C1 segment of cervical spinal cord (tissue), 14 donors: ENCODE results near the gene NFYC.

ENCODE experiments used
- DNase-seq, 14 donors: peaks; one replicate each; lab custom pipeline; 2025; lab: John Stamatoyannopoulos, UW

Gene NFYC

DNA sequence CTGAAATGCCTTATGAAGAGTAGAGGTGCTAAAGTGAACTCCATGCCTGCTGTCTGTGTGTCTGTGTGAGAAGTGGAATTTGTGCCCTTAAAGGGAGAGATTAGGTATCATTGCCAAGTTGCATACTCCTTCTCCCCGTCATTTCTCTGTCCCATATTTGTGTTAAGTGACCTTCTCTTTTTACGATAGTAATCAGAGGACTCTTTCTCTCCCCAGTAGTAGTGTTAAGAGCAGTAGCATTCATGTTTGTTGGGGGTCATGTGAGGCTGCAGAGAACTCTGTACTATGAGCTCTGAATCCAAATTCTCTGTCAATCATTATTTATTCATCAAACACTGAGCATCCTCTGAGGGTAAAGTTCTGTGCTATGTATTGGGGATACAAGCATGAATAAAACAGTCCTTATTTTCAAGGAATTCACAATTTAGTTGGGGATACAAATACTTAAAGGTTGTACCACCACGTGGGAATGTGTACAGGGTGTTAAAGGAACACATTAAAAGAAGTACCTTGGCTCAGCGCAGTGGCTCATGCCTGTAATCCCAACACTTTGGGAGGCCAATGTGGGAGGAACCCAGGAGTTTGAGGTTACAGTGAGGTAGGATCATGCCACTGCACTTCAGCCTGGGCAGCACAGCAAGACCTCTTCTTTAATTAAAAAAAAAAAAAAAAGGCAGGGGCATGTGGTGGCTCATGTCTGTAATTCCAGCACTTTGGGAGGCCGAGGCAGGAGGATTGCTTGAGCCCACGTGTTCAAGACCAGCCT, 67.3 kb downstream of the NFYC start:
- no peak for DNase-seq

DNA sequence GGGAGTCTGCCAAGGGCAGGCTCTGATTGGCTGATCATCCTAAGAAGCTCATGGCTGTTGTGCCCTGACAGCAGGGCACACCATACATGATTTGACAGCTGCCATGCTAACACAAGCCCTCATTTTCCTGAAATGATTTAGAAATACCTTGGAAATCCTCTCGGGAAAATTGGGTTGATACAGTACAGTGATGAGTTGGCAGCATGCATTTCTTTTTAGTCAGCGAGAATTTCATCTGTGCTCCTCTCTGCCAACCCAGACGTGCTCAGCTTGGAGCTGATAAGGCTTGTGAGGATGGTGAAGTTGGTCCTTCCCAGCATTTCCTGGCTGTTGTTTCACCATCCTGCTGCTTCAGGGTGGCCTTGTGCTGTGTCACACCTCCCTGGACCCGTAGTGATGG, 69.5 kb downstream of the NFYC start:
- no peak for DNase-seq

DNA sequence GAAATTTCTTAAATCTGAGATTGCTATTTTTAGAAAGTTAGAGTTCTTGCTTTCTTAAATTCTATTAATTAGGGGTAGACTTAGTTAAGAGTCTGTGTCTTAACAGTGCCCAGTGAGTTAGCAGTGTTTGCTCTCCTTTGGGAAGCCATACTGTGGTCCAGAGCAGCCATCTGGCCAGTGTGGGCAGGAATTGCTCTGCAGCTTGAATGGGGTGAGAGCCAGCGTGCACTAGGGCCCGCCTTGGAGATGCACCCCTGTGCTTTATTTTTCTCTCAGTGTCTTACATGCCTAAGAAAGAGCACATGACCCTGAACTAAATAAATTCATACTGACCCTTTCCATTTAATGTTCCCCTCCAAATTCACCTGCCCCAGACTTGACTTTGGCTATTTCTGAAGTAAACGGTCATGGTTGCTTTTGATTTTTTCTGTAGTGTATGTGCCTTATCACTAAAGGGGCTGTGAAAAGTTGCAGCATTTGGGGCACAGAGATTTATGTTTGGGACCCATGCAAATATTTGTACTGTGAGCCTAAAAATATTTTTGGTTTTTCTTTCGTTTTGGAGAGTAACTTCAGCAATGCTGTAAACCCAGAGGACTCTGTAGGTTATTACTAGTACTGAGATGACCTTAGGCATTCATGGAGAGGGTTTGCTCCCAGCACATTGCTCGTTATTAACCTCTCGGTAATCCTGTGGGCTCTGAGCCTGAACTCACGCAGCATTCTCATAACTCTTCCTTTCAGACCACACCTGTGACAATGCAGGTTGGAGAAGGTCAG, 70.8 kb downstream of the NFYC start:
- peak in 1 of 14 donors; percentile 43 for DNase-seq

DNA sequence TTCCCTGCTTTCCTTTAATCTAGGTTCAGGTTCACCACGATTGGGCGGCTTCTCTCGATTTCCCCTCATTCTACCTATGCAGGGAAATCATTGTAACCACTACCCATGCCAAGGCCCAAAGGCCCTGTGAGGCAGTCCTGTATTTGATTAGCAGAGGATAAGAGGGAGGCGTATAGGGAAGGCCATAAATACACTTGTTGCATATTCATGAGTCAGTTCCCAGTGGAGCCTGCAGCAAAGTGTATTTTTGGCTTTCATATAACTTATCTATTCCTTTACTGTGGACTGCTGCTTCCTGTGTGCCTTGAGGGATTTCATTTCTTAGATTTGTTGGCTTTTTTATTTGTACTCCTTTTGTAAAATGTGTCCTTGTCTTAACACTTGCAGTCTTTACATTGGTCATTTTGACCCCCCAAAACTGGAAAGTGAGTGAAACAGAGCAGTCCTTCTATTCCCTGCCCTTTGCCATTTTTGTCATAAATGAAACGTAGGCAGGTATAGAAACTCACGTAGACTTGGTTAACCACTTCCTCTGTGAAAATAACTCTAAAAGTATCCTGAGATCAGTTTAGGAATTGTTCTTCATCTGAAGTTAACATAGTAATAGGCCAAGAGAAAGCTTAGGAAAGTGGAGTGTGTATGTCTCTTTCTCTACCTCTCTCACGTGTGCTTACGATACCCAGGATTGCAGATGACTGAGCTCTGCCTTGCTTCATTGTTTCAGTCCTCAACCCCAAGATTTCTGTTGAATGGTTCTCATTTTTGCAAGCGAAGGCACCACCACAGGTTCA, 72.4 kb downstream of the NFYC start:
- no peak for DNase-seq

DNA sequence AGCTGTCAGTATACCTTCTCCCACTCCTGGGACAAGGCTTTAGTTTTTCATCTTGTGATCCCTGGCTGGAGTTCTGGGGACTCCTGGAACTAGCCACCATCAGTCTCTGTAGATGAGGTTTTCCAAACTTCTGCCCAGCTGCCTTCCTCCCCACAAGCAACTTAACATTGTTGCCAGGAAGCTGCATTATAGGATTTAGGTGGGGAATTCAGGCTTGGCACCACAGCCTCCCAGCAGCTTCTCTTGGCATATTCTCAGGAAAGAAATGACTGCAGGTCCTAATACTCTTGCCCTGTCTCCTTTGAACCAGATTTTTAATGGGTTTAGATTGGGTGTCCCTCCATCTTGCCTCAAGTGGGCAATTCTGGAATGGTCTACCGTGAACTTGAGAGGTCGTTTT, 73.5 kb downstream of the NFYC start:
- no peak for DNase-seq

DNA sequence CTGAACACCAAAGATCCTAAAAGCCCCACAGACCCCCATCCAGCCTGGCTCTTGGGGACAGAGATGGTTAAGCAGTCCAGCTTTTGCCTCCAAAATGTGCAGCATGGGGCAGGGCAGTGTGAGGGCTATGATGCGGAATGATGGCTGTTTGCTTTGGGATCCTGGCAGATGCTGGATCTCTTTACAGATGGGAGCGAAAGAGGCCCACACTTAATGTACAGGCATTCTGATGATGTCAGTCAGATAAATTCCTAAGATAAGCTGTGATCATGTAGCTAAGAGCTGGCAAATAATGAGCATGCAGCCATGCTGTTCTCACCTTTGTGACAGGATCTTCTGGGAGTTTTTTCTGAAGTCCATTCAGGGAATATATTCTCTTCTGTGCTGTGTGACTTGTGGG, 74.5 kb downstream of the NFYC start:
- DNase-seq: no peak

DNA sequence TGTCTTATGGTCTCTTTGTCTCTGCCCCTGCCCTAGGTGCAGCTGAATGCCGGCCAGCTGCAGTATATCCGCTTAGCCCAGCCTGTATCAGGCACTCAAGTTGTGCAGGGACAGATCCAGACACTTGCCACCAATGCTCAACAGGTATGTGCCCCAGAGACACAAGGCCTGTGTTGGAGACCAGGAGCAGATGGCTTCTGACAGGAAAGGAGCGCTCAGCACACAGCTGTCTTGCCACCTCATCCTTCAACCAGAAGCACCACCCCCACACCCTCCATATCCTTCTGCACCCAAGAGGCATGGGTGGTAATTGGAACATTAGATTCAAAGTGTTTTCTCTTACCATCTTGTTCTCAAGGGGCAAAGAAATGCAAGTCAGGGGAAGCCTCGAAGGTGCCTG, 75.1 kb downstream of the NFYC start:
- no peak for DNase-seq

DNA sequence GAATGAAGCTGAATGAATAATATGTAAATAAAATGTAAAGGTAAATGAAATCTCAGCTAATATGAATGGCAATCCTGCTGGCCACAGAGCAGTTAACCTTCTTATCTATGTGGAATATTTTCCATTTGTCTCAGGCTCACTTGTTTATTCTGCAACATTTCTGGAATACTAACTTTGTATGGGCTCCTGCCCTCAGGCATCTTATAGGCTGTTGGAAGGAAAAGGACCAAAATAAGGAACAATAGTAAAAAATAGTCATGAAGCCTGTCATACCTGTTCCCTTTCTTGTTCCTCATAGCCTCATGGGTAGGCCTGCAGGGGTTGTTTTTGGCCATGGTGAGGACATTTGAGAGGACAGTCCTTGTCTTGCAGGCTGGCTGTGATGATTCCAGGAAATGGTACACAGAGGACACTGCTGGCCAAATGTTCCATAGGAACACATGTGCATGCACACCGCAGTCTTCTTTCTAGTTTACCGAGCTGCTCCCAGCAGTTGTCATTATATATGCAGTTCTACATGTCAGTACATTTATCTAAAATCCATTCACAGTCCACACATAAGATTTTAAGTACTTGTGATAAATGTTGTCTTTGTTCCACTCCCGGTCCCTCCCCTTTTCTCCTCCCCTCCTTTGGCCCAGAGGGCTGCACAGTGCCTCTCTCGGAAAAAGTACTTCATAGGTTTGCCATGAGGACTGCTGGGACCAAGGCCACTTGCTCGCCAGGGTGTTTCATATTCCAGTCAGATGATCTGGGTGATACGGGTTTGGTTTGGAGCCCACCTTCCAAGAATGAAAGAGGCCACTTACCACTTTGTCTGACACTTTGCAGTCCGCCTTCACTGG, 76.9 kb downstream of the NFYC start:
- DNase-seq: no peak

DNA sequence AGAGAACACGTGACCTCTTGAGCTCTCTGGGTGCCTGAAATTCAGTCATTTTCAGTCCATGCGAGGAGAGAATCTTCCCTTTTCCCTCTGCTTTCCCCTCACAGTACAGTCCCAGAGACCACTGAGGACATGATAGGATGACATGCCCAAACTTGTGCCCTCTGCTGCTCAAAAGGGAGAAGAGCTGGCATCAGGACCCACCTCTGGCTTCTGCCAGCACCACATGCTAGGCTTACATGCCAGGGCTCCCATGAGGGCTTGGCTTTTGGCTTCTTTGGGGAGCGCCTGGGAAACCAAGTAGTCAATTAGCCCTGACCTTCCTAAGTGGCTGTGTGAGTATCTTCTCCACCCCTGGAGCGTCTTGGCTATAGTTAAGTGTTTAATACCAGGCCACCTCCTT, 78.3 kb downstream of the NFYC start:
- peak in 6 of 14 donors; percentile 20 to 34 (median 26) for DNase-seq

DNA sequence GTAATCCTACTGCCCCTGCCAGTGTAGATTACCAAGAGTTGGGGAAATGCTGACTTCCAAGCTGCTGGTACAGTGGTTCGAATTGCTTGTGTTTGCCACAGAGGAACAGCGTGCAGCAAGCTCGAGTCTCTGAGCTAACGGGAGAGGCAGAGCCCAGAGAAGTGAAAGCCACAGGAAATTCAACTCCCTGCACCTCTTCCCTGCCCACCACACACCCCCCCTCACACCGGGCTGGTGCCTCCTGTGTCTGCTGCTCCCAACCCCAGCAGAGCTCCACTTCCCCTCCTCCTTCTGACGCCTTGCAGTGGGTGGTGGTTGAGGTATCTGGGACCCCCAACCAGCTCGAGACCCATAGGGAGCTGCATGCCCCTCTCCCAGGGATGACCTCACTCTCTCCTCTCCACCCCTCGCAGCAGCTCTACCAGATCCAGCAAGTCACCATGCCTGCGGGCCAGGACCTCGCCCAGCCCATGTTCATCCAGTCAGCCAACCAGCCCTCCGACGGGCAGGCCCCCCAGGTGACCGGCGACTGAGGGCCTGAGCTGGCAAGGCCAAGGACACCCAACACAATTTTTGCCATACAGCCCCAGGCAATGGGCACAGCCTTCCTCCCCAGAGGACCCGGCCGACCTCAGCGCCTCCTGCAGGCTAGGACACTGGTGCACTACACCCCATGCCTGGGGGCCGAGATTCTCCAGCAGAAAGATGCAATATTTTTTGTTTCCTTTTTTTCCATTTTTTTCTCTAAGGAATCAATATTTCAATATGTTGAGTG, 79.0 kb downstream of the NFYC start:
- DNase-seq: no peak

DNA sequence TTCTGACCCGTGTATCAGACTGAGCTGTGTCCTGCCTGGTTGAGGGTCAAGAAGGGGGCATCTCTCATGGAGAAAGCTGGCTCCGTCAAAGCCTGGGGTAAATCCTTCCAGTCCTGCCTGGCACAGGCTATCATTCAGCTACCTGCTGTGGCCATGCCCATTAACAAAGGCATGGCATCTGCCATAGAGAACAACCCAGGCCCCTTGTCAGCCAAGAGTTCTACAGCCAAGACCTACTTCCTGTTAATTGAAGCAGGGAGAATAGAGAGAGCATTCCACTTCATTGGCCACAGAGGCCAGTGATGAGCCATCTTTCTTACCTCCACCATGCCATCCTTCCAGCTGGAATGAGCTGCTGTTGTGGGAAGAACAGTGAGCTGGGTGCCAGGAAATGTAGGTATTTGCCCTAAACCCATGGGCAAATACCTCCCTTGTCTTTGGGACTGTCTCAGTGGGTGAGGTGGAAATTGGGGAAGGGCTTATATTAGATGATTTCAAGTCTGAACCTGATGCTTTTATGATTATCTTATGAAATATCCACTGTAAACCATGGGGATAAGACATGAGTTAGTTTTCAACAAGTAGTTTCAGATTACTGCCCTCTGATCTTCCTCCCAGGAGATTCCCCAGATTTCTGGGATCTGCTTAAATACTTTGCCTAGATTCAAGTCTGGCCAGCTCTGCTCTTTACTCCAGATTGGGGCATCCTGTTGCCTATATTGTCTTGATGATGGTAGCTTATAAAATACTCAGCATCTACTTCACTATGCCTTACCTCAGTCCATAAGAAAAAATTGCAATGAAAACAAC, 80.8 kb downstream of the NFYC start:
- peak in 1 of 14 donors; percentile 88 for DNase-seq

DNA sequence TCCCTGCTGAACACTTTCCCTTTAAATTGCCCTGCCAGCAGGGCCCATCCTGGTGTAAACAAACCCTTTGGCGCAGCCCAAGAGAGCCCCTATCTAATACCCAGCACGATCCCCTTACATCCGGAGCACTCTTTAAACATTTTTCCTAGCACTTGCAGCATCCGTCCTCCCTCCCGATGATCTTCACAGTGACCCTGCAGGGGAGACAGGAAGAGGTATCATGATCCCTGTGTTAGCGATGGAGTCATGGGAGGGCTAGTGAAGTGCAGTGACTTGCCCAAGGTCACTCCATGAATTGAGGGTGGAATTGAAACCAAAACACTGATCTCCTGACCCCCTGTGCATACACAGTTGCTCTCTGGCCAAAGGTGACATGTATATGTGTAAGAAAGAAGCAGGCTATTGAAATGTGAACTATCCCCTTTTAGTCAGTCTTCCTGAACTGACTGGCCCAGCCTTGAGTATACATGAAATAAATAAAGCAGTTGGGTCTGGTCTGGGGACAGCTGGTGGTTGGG, 82.3 kb downstream of the NFYC start:
- DNase-seq: no peak

DNA sequence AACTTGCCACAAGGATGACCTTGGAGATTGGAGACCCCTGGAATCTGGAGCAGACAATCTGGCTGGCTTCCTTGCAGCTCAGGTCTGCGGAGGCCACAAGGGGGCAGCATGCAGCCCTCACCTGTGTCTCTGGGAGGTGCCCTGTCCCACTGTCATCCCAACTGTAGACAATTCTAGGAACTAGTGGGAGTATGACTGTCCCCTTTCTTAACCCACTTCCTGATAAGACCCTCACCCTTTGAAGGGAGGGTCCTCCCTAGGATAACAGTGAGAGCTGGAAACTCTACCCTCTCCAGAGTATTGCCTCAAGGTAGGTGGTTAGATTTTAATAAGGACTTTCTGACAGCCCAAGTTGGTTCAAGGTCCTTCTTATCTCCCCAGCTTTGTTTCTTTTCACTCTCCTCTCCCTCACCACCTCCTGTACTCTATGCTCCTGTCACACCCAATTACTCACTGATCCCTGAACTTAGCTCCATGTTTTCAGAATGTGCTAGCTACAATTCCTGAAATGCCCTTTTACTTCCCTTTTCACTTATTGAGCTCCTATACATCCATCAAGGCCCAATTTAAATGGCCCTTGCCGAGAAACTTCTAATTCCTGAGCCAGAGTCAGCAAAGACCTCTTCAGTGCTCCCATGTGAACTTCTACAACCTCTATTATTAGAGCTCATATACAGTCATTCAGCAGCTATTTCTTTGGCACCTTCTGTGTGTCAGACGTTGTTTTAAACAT, 82.9 kb downstream of the NFYC start:
- peak in 2 of 14 donors; percentile 16 to 20 for DNase-seq

DNA sequence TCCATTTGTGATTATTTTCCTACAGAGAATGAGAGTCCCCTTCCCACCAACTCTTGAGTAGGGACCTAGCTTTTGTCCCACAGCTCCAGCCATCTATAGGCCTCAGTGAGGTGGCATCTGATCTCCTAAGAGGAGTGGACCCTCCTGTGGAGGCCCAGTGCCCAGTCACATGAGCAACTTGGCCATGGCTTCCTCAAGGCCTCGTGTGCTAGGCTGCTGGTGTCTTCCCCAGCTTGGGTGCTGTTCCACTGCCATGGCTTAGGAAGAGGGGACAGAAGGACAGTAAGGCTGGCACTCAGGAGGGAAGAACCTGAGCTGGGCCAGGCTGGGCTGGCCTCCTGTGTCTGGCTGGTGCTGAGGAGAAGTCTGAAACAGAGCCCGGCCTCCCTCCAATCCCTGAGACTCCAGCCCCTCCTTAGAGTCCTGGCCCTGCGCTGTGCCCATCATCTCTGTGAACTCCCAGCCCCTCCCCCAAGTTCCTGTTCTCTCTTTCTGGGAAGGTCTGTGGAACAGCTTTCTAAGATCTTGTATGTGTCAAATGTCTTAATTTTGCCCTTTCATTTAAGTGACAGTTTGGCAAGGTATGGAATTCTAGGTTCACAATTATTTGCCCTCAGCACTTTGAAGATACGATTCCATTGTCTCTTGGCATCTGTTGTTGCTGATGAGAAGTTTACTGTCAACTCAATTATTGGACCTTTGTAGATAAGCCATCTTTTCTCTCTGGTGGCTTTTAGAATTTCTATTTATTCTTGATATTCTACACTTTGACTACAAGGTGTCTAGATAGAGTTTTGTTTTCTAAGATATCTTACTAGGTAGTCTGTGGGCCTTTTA, 85.0 kb downstream of the NFYC start:
- no peak for DNase-seq

DNA sequence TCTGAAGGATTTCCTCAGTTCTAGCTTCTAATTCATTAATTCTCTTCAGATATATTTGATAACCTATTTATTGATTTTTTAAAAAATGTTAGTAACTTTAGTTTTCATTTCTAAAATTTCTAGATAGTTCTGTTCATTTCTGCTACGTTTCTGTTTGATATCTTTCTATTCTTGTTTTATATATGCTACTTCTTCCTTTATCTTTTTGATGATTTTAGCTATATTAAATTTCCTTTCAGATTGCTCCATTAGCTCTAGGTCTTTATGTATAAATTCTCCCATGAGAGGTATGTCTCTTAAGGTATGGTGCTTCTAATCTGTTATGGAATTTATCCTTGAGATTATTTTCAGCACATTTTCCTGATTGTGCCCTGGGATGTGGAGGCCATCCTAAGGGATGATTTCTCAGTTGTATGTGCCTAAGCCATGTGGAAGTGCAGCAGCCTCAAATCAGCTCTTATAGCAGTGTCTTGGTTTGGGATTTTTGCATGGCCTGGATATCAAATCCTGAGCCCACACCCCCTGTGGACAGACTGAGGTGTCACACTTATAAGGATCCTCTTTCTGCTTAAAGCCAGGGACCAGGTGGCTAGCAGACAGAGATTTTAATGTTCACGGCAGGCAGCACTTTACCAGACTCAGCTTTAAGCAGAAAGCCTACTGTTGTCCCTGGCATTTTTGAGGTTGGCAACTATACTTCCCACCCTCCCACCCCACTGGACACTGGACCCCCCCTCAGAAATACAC, 85.9 kb downstream of the NFYC start:
- no peak for DNase-seq

DNA sequence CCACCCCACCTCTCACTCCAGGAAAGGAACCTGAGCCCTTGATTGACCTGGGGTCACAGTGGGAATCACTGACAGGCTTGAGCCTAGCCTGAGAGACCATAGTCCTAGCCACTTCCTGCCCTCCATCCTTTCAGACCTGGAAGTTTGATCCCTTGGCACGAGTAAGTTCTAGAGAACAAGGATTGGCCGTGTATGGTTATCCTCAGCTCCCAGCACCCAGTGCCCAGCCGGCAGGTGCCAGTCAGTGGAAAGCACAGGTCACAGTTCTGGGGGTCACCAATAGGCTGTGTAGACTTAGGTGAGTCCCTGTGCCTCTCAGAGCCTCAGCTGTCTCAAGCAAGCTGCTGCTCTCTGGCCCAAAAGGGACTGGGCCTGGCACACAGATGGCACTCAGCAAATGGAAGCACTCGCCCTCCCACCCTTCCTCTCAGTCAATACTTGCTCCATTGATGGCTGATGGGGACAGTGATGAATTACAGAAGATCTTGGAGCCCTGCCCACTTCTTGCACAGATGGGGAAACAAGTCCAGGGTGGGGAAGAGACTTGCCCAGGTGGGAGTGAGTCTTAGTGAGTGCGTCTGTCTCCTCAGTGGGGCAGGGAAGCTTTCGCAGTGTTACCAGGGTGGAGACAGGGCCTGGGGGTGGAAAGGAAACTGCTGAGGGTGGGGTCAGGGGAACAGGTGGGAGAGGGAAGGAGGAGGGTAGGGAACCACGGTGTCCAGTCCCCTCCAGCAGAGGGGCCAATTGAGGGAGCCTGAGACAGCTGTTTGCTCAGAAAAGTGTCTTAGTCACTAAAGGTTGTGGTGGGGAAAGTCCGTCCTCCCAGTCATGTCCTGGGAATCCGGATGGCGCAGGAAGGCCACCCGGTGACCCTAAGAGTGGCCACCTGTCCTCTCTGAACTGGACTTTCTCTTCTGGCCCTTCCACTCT, 89.4 kb downstream of the NFYC start:
- no peak for DNase-seq
